RPMI7951 (cell line): Measurements from ENCODE around the gene TRIM29. TPM values are rescaled to one million over a fixed set of nuclear protein-coding genes. Genes with fewer than 3 reads are reported as not detected.
"Not testable (repeated sequence)": the region's sequence is repeated elsewhere in the genome, so short reads cannot be mapped to it uniquely, and the experiment has no call there.

Experiments
- DNase-seq: peaks from one replicate; pipeline ENCODE4 v3.0.0-alpha.2; 2012; ENCODE audit warnings: low read depth
- total RNA-seq: library from RNA; depleted of rRNA; stranded (reverse); fragments of >200 nt; shearing (Covaris generic); gene quantifications from 2 replicates; pipeline ENCODE4 v1.2.3, GENCODE V29; 2014

The TRIM29 gene
- total RNA-seq, 1 experiment from 2014 or later: not detected

DNA sequence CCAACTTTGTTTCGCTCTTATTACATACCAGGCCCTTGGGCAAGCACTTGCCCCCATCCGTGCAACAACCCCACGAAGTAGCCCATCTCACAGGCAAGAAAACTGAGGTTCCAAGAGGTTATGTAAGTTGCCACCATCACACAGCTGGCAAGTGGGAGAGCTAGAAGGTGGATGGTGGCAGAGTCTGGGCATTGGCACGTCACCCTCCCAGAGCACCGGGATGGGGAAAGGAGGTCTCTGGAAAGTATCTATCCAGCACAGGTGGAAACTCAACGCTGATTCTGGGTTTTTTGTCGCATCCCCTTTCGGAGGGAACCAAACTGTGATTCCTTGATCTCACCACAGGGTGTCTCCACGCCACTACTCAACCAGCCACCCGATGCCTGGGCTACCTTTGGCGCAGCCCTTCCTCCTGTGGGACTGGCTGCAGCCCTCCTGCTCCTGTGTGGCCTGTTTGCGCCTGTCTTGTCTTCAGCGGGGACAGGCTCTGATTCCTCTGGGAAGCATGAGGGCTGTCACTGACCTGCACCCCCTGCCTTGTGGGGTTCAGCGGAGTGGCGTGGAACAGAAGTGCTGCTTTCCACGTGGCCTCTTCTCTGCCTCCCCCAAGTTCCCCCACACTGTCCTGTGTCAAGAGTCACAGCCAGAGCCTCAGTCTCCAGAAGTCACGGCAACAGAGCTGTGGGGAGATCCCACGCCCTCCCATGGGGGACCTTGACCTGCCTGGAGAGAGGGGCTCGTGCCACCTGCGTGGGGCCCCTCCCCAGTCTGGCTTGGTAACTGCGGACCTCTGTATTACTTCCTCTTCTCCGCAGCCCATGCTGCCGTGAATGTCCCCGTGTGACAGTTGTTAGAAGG lies 34.4 kb upstream of the TRIM29 start:
- peak; percentile 56 for DNase-seq

DNA sequence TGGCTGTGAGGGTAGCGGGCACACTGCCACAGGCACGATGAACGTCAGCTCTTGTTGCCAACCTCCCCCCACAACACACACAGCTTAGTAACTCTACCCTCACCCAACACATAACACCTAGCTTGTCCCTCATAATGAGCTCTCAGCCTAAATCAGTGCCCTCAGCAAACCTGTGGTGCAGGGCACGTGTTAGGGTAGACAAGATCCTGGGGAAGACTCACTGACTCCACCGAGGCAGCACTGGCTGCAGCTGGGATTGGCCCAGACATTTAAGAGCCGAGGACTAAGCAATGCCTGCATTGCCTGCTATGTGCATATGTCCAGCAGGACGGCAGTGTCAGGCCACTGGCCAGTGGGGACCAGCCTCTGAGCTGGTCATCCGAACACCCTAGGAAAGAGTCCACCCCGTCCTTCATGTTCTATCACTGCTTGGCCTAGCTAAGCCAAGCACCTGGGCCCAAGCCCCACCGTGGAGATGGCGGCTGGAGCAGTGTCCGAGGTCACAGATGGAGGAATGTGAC lies 32.9 kb upstream of the TRIM29 start:
- no peak for DNase-seq

DNA sequence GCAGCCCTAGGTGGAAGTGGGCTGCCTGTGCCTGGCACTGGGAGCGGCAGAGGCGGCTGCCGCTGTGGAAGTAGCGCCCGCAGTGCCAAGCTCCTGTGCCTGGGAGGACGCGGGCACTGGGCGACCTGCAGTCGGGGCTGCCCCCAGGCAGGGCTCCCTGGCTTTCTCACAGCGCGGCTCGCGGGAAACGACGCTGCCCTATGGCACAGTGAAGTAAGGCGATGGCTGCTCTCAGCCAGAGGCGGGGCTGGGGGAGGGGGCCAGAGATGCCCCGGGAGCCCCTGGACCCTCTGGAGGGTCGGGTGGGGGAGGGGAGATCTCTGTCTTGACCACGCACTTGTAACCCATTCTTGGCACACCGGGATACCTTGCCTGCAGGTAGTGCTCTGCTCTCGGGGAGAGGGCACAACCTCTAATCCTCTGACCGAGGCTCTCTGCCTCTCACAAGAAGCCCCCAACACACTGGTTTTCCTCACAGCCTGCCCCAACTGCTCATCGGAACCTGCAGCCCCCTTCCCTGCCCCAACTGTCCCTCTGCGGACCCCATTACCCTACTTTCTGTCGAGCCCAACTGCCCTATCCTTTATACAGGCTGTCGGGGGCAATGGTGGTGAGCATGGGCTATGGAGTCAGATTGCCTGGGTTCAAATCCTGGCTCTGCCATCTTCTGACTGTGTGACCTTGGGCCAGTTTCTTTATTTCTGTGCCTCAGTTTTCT lies 32.2 kb upstream of the TRIM29 start:
- DNase-seq: no peak

DNA sequence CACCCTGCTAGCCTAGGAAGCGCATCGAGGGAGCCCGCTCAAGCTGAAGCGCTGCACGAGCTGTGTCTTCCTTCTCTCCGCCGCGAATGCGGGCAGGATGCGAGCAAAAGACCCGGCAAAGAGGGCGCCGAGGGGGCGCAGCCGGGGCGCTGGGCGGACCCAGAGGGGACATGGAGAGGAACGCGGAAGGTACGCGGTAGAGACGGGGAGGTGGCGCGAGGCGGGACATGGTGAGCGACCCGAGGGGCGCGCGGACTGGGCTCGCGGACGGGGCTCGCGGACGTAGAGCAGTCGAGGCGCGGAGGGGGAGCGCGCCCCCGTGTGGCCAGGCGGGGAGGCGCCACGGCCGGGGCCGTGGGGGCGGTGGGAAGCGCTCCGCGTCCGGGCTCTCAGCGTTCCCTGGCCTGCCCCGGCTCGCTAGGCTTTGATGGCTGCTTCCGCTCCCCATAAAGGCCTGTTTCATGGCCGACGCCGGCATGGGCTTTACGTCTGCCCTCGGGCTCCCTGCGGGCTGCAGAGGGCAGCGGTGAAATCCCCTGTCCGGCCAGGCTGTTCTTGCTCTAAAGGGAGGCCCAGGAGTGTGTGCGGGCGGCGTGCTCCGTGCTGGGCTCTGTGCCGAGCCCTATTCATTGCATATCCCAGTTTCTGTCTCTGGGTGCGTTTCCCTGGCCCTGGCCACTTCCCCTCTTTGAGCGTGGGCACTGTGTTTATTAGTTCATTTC lies 31.2 kb upstream of the TRIM29 start:
- DNase-seq: peak; percentile 60

DNA sequence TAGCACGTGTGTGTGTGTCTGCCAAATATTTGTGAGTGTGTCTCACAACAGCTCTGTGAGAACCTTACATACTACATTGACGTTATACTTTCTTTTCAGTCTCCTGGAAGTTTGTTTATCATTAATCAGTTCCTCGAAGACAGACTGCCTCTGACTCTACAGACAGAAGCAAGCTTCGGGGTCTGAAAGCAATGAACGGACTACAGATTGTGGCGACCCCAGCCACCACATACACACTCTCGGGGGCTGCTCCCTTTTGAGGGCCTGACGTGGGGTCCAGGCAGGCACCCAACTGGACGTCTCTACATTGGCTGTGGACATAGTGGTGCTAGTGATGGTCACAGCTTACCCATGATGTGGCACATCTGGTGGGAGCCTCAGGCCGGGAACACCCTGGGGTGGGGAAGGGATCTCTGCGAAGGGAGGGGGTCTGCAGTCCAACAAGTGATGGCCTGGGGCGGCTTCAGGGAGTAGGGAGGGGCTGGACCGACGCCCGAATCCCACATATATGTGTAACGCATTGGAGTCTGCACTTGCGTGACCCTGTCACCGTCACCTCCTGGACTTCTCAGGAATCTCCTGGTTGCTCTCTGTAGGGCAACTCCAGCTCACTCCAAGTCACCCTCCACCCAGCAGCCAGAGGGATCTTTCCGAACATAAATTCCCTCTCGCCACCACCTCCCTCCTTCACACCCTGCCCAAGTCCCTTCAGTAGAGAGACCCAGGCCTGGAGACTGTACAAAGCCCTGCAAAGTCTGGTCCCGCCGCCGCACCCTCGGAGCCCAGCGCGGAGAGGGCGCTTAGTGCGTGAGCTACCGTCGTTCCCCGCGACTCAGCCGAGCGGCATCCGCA lies 30.4 kb upstream of the TRIM29 start:
- no peak for DNase-seq

DNA sequence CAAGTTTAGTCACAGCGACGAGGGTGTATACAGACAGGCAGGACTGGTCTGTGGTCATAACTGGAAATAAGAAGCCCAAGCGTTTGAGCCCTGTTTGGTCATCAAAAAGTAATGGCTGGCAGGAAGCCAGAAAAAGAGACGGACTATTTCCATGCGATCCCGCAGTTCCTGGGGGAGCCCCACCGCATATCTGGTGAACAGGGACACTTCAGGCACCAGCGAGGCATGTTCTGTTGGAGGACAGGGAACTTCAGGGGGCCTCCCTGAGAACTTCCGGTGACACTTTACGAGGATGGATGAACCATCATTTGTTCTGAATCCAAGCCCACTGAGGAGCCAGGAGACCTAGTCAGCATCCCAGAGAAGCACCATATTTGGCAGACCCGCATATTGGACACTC lies 29.7 kb upstream of the TRIM29 start:
- DNase-seq: no peak

DNA sequence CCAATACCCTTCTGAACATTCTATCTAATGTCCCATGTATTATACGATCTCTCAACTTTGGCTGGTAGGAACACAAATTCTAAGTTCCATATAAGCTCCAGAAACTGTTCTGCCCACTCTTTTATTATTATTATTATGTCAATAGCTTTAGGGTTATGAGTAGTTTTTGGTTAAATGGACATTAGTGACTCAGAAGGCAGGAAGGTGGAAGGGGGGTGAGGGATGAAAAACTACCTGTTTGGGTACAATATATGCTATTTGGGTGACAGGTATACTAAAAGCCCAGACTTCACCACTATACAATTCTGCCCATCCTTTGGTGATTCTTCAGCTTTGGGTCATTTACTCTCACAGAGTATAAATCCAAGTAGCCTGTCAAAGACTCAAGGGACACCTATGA lies 22.5 kb upstream of the TRIM29 start:
- no peak for DNase-seq

DNA sequence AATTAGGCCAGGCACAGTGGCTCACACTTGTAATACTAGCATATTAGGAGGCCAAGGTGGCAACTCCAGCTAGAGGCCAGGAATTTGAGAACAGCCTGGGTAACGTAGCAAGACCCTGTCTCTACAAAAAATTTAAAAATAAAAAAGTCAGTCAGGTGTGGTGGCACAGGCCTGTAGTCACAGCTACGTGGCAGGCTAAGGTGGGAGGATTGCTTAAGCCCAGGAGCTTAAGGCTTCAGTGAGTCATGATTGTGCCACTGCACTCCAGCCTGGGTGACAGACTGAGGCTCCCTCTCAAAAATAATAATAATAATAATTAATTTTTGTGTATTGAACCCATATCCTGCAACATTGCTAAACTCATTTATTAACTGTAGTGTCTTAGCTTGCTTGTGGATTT lies 15.3 kb upstream of the TRIM29 start:
- DNase-seq: no peak

DNA sequence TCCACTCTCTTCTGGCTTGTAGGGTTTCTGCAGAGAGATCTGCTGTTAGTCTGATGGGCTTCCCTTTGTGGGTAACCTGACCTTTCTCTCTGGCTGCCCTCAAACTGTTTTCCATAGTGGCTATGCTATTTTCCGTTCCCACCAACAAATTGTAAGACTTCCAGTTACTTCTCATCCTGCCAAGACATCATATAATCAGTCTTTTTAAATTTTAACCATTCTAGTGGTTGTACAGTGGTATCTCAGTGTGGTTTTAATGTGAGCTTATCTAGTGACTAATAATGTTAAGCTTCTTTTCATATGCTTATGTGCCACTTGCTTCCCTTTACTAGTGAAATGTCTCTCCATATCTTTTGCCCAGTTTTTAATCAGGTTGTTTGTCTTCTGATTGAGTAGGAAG lies 13.6 kb upstream of the TRIM29 start:
- no peak for DNase-seq

DNA sequence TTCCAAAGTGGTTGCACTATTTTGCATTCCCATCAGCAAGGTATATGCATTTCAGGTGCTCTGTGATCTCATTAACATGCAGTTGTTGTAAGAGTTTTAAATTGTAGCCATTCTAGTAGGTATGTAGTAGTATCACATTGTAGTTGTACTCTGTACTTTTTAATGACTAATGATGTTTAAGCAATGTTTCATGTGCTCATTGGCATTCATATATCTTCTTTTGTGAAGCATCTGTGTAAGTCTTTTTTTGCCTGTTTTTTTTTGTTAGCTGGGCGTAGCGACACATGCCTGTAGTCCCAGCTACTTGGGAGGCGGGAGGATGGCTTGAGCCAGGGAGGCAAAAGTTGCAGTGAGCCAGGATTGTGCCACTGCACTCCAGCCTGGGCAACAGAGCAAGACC lies 11.3 kb upstream of the TRIM29 start:
- DNase-seq: no peak

DNA sequence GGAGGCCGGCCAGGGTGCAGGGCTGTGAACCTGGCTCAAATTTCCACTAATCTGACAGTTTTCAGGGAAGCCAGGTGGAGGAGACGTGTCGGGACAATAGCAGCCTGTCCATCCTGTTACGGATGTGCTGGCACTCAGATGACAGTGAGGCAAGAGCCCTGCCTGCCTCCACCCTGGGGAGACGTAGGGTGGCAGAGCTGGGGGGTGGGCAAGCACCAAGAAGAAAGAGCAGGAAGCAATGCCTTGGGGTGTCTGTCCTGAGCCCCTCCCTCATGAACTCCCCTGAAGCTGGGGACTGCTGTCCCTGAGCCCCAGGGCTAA lies 10.0 kb upstream of the TRIM29 start:
- DNase-seq: no peak

DNA sequence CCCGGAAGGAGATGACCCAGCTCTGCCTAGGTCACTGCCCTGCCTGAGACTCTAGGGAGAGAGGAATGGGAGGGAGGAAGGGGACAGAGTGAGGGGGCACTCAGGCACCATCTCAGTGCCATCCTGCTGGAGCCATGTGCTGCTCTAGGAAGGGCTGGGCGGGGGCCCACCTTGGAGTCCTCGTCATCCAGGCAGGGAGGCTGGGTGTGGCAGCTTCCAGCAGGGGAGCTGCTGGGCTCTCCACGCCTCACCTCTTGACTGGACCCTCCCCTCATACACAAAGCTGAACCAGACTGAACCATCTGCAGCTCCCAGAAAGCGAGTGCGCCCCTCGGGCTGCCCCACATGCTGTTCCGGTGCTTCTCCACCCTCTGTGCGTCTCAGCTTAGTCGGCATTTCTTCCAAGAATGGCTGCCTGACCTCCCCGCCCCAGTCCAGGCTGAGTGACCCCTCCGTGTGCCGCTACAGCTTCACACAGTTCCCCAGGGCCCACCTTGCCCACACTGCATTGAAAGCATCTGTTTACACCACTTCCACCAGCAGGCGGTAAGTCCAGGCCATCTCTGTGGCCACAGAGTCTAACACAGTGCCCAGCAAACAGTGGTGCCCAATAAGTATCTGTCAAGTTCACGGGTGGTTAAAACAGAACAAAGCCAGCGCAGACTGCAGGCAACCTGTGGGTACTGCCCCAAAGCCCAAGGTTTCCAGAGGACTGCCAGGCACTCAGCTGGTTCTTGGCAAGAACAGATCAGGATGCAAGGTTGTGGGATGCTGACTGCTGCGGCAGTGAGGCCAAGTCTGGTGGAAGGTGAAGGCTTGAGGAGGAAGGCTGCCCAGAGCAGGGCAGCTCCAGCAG lies 9.4 kb upstream of the TRIM29 start:
- DNase-seq: no peak

DNA sequence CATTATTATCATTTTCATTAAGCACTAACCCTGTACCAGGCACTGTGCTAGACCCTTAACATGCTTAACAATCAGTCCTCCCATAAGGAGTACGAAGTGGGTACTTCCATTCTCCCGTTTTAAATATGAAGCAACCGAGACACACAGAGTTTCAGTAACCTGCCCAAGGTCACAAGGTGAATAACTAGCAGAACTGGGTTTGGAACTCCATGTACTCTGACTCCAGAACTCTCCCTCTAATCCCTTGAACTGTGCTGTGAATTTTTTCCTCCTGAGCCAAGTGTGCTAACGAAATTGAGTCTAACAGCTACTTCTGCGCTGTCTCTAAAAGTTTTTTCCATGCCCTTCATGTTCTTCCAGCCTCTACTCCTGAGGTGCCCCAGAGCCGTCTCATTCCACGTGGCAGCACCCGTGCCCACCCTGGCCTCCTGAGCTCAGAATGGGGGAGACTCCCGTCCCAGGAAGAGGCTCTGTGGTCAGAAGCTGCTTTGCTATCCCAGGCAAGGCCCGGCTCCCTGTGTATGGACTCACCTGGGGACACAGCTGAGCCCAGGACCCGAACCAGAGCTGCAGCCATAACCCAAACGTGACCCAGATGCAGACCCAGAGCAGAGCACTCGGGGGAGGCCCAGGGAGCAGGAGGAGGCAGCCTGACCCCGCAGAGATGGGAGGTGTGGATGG lies 8.6 kb upstream of the TRIM29 start:
- no peak for DNase-seq

DNA sequence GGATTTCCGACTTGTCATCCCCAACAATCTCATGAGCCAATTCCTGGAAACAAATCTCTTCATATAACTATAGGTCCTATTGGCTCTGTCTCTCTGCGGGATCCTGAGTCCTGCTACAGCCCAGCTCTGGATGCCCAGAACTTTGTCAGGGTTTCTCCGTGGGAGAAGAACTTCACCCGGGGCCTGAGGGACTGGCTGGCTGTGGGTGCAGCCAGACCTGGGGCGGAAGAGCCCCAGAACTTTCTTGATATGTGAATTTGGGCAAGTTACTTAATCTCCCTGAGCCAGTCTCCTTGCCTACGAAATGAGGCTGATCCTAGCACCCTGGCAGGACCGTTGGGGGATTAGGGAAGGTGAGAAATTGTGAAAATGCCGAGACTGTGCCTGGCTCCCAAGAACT lies 6.6 kb upstream of the TRIM29 start:
- DNase-seq: no peak

DNA sequence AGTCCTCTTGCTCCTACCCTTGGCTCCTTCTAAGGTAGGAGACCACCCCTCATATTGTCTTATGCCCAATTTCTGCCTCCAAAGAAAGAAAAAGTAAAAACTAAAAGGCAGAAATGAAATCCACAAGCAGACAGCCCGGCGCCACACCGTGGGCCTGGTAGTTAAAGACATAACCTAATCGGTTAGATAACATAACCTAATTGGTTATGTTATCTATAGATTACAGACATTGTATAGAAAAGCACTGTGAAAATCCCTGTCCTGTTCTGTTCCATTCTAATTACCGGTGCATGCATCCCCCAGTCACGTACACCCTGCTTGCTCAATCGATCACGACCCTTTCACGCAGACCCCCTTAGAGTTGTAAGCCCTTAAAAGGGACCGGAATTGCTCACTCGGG lies 5.6 kb upstream of the TRIM29 start:
- not testable (repeated sequence) for DNase-seq

DNA sequence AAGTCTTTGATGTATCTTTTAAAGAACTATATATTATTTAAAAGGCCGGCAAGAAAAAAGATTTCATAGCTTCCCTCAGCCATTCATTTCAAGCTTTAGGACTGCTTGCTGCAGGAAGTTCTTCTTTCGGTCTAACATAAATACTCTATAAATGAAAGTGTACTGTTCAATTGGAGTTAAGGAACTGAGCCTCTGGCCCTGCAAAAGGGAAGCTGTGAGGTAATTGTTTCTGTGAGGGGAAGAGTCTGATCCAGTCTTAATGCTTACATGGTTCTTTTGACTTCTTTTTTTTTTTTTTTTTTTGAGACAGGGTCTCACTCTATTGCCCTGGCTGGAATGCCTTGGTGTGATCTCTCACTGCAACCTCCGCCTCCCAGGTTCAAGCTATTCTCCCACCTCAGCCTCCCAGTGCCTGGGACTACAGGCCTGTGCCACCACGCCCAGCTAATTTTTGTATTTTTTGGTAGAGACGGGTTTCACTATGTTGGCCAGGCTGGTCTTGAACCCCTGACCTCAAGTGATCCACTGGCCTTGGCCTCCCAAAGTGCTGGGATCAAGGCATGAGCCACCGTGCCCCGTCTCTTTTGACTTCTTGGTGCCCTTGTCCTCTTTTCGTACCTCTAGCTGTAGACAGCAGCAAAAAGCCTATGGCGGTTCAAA lies 4.7 kb upstream of the TRIM29 start:
- DNase-seq: no peak

DNA sequence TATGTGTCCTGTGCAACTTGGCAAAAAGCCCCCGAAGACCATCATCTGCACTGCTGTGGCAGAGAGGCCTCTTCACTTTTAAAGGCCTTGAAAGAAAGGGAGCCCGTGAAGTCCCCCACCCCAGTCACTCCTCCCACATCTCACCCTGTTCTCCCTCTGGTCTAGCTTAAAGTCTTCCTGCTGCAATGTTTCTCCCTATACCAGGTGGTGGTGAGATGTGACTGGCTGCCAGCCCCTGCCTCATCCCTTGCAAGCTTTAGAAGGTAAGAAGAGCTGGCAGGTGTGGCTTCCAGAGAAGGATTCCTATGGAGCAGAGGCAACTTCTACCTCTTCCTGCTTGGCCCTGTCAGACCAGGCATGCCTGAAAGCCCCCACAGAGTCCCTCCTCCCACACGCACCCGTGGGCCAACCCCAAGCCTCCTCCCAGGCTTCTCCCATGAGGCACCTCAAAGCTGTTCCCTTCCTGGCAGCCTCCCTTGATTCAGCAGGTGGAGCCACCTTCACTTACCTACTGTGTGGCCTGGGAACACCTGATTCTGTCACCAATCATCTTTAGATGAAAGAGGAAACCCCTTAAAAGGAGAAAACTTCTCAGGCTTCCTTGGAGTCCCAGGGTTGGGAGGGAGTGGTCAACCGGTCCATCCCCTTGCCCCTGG lies 4.0 kb upstream of the TRIM29 start:
- DNase-seq: no peak

DNA sequence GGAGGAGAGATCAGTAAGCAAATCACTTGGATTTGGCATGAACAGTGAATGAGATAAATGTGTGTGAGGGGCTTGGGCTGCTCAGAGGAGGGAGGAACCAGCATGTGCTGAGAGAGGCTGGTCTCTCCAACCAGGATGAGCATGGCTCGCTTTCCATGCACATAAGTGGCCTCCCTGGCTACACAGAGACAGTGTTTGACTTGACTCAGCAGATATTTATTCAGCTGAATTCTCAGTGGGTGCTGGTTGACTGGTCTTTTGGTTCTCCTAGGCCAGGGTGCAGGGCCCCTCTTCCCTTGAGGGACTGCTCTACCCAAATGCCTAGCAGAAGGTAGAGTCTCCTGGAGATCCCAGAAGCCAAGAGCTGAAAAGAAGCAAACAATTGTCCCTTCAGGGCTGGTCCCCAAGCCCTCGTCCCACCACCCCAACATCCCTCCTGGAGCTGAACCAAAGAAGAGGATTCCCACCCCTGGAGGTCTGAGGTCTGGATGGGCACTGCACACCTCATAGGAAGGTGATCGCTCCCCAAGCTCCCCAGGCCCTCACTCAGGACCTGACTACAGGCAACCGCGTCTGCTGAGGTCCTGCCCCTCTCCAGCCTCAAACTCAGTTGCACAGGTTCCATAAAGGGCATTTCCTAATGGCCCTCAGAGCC lies 3.3 kb upstream of the TRIM29 start:
- no peak for DNase-seq
